Measurements from ENCODE around the gene TOMM34.

- no peak for TF ChIP-seq POLR2A (IDR thresholded peaks at IDR 0.05)
- TF ChIP-seq, protein P1, sequence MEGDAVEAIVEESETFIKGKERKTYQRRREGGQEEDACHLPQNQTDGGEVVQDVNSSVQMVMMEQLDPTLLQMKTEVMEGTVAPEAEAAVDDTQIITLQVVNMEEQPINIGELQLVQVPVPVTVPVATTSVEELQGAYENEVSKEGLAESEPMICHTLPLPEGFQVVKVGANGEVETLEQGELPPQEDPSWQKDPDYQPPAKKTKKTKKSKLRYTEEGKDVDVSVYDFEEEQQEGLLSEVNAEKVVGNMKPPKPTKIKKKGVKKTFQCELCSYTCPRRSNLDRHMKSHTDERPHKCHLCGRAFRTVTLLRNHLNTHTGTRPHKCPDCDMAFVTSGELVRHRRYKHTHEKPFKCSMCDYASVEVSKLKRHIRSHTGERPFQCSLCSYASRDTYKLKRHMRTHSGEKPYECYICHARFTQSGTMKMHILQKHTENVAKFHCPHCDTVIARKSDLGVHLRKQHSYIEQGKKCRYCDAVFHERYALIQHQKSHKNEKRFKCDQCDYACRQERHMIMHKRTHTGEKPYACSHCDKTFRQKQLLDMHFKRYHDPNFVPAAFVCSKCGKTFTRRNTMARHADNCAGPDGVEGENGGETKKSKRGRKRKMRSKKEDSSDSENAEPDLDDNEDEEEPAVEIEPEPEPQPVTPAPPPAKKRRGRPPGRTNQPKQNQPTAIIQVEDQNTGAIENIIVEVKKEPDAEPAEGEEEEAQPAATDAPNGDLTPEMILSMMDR (IDR thresholded peaks at IDR 0.05) = no peak
These were observed 1.7 kb upstream of the TOMM34 start for GRCh38 chr20:44961870-44962267.

Measured in uterus (tissue), 2 donors.